Astrocyte of the spinal cord (primary cell): ENCODE results near the gene ULK4.

Source experiments
- DNase-seq: peaks from one replicate; pipeline ENCODE4 v3.0.0; 2011; ENCODE audit warnings: low read depth, low spot score
- H3K4me3 ChIP-seq: 2 replicates; pipeline ENCODE4 v1.5.1; 2011; ENCODE audit warnings: low read depth, mild to moderate bottlenecking, low read length, moderate library complexity
- in situ Hi-C: cut with HindIII; loops from 2 replicates; pipeline ENCODE4 v1.10.0; 2017; ENCODE audit warnings: low sequenced_read_pairs
- TF ChIP-seq, protein P1 (sequence below): IDR thresholded peaks from 2 replicates; pipeline ENCODE4 v1.5.1; 2012; ENCODE audit warnings: low read depth, mild to moderate bottlenecking, low read length, inconsistent platforms

The ULK4 gene

DNA sequence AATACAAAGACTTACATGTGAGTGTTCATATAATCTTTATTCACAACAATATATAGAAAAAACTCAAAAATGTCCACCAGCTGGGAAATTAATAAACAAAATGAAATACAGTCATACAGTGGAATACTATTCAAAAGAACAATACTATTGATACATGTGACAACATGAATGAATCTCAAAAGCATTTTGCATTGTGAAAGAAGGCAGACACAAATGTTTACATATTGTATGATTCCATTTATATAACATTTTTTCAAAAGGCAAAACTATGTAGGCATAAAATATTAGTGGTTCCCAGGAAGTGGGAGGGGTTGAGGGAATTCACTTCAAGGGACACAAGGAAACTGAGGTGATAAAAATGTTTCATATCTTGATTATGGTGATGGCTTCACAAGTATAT, 459.4 kb downstream of the ULK4 start:
- no peak for DNase-seq
- TF ChIP-seq, protein P1, sequence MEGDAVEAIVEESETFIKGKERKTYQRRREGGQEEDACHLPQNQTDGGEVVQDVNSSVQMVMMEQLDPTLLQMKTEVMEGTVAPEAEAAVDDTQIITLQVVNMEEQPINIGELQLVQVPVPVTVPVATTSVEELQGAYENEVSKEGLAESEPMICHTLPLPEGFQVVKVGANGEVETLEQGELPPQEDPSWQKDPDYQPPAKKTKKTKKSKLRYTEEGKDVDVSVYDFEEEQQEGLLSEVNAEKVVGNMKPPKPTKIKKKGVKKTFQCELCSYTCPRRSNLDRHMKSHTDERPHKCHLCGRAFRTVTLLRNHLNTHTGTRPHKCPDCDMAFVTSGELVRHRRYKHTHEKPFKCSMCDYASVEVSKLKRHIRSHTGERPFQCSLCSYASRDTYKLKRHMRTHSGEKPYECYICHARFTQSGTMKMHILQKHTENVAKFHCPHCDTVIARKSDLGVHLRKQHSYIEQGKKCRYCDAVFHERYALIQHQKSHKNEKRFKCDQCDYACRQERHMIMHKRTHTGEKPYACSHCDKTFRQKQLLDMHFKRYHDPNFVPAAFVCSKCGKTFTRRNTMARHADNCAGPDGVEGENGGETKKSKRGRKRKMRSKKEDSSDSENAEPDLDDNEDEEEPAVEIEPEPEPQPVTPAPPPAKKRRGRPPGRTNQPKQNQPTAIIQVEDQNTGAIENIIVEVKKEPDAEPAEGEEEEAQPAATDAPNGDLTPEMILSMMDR = no peak
- in situ Hi-C loops = no loop called here
- H3K4me3 ChIP-seq = no peak overlapping the region

DNA sequence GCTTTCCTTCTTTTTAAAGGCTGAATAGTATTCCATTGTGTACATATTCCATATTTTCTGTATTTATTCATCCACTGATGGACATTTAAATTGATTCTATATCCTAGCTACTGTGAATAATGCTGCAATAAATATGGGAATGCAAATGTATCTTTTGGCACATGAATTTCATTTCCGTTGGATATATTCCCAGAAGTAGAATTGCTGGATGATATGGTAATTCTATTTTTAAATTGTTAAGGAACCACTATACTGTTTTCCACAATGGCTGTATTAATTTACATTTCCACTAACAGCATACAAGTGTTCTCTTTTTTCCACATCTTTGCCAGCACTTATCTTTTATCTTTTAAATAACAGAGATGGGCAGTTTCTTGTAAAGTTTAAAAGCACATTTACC, 459.9 kb downstream of the ULK4 start:
- TF ChIP-seq, protein P1 = no peak
- in situ Hi-C loops = no loop called here
- DNase-seq = peak; percentile 8

DNA sequence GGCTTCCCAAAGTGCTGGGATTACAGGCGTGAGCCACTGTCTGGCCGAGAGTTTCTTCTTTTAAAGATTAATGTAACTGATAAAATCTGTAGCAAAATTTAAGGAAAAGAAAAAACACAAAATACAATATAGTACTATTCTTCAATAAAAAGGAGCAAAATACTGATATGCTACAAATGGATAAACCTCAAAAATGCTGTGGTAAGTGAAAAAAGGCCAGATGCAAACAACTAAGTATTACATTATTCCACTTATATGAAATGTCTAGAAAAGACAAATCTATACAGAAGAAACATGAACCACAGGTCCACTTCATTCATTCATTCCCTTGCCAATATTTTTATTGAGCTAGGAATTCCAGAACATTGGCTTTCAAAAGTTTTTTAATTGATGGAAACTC, 463.1 kb downstream of the ULK4 start:
- in situ Hi-C loops = no loop called here
- DNase-seq = no peak
- H3K4me3 ChIP-seq = no peak overlapping the region
- TF ChIP-seq, protein P1 = no peak

More for the DNA sequence above, 459.9 kb downstream of the ULK4 start:
- H3K4me3 ChIP-seq = no peak overlapping the region

DNA sequence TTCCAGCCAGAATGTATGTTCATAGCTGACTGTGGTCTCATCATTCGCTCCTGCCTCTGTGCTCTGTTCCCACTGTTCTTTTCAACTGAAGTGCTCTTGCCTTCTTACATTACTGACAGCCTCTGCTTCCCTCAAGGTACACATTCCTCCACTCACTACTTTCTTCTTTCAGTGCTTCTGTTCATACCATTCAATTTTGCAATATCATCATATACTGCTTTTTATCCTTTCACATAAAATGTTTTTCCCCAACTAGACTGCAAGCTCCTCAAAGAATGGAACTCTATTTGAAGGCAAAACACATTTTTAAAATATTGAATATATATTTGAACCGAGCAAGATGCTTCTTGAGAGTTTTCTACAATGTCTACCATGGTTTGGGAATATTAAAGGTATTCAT, 471.5 kb downstream of the ULK4 start:
- DNase-seq = no peak
- TF ChIP-seq, protein P1 = no peak
- in situ Hi-C loops = no loop called here
- H3K4me3 ChIP-seq = no peak overlapping the region

DNA sequence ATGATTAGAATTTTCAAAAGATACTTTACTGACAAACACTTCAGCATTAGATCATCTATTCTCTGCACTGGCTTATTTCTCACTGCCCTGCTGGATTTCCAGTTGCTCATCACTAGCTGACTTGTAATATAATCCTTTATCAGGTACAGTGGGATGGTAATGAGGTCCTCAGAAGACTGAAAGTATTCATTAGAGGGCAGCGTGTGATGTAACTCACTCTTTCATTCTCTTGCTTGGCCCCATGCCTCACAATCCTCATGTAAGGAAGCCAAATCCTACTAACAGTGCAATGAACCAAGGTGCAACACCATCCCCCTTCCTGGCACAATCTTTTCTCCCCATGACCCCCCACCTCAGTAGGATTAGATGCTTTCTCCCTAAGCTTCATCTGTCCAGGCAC, 472.7 kb downstream of the ULK4 start:
- in situ Hi-C loops = no loop called here
- no peak for DNase-seq
- TF ChIP-seq, protein P1 = no peak
- no peak overlapping the region for H3K4me3 ChIP-seq

DNA sequence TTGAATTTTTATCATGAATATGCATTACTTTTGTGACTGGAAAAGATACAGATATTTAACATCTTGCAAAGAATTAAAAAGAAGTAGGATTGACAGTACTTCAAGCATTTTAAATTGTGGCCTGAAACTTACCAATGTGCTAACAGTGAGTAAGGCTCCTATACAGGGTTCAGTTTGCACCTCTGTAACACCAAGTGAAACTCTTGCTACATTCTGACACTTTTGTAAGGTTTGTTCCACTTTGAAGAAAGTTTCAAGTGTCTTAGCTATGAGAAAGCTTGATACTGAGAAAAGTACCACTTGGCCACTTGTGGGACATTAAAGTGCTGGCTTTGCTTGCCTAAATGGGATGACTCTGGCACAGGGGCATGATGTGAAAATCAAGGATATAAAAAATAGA, 473.4 kb downstream of the ULK4 start:
- TF ChIP-seq, protein P1 = no peak
- no peak for DNase-seq
- in situ Hi-C loops = no loop called here
- H3K4me3 ChIP-seq = no peak overlapping the region

DNA sequence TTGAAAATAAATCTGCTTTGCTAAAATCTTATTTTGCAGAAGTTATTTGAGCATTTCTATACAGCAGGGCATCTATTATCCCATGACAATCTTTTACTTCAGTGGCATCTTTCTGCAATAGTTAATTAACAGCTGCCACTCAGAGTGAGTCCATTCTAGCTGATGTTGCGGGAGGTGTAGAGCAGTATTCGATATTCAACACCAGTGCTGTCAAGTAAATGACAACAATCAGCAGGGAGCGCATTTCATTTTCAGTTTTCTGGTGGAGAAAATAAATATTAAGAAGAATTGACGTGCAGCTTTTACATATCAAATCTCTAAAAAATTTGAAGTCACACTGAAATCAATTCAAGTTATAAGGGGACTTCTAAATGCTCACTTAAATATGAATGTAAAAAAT, 476.4 kb downstream of the ULK4 start:
- in situ Hi-C loops = no loop called here
- no peak overlapping the region for H3K4me3 ChIP-seq
- TF ChIP-seq, protein P1 = no peak
- no peak for DNase-seq
